NCI-H1048 (cell line): ENCODE measurements around the gene DPM2.

Experiments used
- DNase-seq: peaks from one replicate; lab custom pipeline; 2025; lab: John Stamatoyannopoulos, UW

Gene DPM2

GRCh38 chr9:127937388-127938297 lies at the start of gene DPM2:
Gene DPM2 (minus strand): TSS chr9:127937854. CDS start chr9:127937820, 34 bp downstream.
- DNase-seq, result peak; percentile 70

GRCh38 chr9:127987103-127987614 lies 49.5 kb upstream of the DPM2 start:
- no peak for DNase-seq

GRCh38 chr9:127985011-127985410 lies 47.4 kb upstream of the DPM2 start:
- no peak for DNase-seq

GRCh38 chr9:127983847-127984289 lies 46.2 kb upstream of the DPM2 start:
- DNase-seq, result no peak

GRCh38 chr9:127982912-127983311 lies 45.3 kb upstream of the DPM2 start:
- DNase-seq, result no peak

- DNase-seq, result no peak
Observed at GRCh38 chr9:127981559-127982121, 44.0 kb upstream of the DPM2 start.

GRCh38 chr9:127980706-127981558 lies 43.3 kb upstream of the DPM2 start, which contains the start of gene EEIG1:
Gene EEIG1 (minus strand): TSS chr9:127980989. CDS start chr9:127980137, 852 bp downstream.
- DNase-seq, result peak; percentile 84

- no peak for DNase-seq
Observed at GRCh38 chr9:127980060-127980705, 42.5 kb upstream of the DPM2 start.

- DNase-seq, result peak; percentile 41
Observed at GRCh38 chr9:127979333-127980059, 41.8 kb upstream of the DPM2 start.

- no peak for DNase-seq
Observed at GRCh38 chr9:127979015-127979332, 41.3 kb upstream of the DPM2 start.

GRCh38 chr9:127977884-127978647 lies 40.4 kb upstream of the DPM2 start:
- no peak for DNase-seq

- DNase-seq, result no peak
Observed at GRCh38 chr9:127977009-127977883, 39.6 kb upstream of the DPM2 start.

GRCh38 chr9:127976498-127976897 lies 38.8 kb upstream of the DPM2 start:
- DNase-seq, result no peak

- DNase-seq, result no peak
Observed at GRCh38 chr9:127975376-127976315, 38.0 kb upstream of the DPM2 start.

GRCh38 chr9:127974769-127975261 lies 37.2 kb upstream of the DPM2 start:
- no peak for DNase-seq

GRCh38 chr9:127974001-127974768 lies 36.5 kb upstream of the DPM2 start:
- DNase-seq, result no peak
